OCI-LY3 (cell line): ENCODE results near the gene GNAQ.

Experiments
- EZH2phosphoT487 ChIP-seq: fragments of 200-600 bp; shearing (Covaris generic); IDR thresholded peaks from 2 replicates; pipeline ENCODE4 v1.6.1; 2018; ENCODE audit warnings: antibody characterized with exemption, mixed run types, low read depth
- TF ChIP-seq, protein P1 (sequence below): fragments of 200-600, 300-600 bp; sonication (generic); IDR thresholded peaks from 2 replicates; pipeline ENCODE4 v1.5.1; 2014; ENCODE audit warnings: antibody characterized with exemption, low read length, low read depth

DNA sequence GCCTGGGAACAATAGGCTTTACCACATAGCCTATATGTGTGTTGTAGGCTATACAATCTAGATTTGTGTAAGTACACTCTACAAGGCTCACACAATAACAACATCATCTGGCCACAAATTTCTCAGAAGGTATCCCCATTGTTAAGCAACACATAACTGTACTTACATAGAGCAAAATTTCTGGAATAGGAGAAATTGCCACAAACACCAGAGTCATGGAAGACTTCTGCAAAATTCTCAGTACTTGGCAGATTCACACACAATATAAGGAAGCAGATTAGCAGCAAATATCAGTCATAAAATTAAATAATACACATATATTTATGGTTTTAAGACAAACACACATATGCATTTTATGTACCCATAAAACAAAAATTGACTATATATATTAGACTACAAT lies 16.4 kb downstream of the GNAQ start:
- no peak for TF ChIP-seq EZH2phosphoT487
- TF ChIP-seq, protein P1, sequence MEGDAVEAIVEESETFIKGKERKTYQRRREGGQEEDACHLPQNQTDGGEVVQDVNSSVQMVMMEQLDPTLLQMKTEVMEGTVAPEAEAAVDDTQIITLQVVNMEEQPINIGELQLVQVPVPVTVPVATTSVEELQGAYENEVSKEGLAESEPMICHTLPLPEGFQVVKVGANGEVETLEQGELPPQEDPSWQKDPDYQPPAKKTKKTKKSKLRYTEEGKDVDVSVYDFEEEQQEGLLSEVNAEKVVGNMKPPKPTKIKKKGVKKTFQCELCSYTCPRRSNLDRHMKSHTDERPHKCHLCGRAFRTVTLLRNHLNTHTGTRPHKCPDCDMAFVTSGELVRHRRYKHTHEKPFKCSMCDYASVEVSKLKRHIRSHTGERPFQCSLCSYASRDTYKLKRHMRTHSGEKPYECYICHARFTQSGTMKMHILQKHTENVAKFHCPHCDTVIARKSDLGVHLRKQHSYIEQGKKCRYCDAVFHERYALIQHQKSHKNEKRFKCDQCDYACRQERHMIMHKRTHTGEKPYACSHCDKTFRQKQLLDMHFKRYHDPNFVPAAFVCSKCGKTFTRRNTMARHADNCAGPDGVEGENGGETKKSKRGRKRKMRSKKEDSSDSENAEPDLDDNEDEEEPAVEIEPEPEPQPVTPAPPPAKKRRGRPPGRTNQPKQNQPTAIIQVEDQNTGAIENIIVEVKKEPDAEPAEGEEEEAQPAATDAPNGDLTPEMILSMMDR, result no peak
